GM21515 (cell line): ENCODE data around the gene RALB.
"Not testable (repeated sequence)": the region's sequence is repeated elsewhere in the genome, so short reads cannot be mapped to it uniquely, and the experiment has no call there.

Source experiments
- ATAC-seq: cut with Tn5 transposase; IDR thresholded peaks from one replicate; pipeline ENCODE4 v1.9.1; 2021; ENCODE audit not compliant: unreplicated experiment

RALB gene

GRCh38 chr2:120224735-120225548 lies 27.7 kb upstream of the RALB start:
- ATAC-seq, result no peak

- no peak for ATAC-seq
These were observed 27.0 kb upstream of the RALB start for GRCh38 chr2:120225549-120226065.

GRCh38 chr2:120226316-120226715 lies 26.3 kb upstream of the RALB start:
- ATAC-seq, result no peak

GRCh38 chr2:120227111-120227991 lies 25.3 kb upstream of the RALB start:
- ATAC-seq, result no peak

- no peak for ATAC-seq
These were observed 24.1 kb upstream of the RALB start for GRCh38 chr2:120228503-120228902.

- ATAC-seq, result no peak
These were observed 23.3 kb upstream of the RALB start for GRCh38 chr2:120229341-120229740.

GRCh38 chr2:120230515-120231471 lies 21.9 kb upstream of the RALB start:
- ATAC-seq, result no peak

GRCh38 chr2:120231564-120231973 lies 21.1 kb upstream of the RALB start:
- ATAC-seq, result peak; percentile 14

- peak; percentile 89 for ATAC-seq
These were observed 20.5 kb upstream of the RALB start for GRCh38 chr2:120231974-120232635.

GRCh38 chr2:120233292-120233691 lies 19.4 kb upstream of the RALB start:
- no peak for ATAC-seq

GRCh38 chr2:120235158-120235557 lies 17.5 kb upstream of the RALB start:
- not testable (repeated sequence) for ATAC-seq

- ATAC-seq, result no peak
These were observed 17.0 kb upstream of the RALB start for GRCh38 chr2:120235681-120236080.

GRCh38 chr2:120236316-120236715 lies 16.3 kb upstream of the RALB start:
- ATAC-seq, result no peak

- no peak for ATAC-seq
These were observed 15.9 kb upstream of the RALB start for GRCh38 chr2:120236791-120237190.

- ATAC-seq, result no peak
These were observed 15.2 kb upstream of the RALB start for GRCh38 chr2:120237491-120237902.

GRCh38 chr2:120238728-120239487 lies 13.7 kb upstream of the RALB start:
- ATAC-seq, result no peak

- no peak for ATAC-seq
These were observed 13.0 kb upstream of the RALB start for GRCh38 chr2:120239488-120240287.

- ATAC-seq, result no peak
These were observed 11.7 kb upstream of the RALB start for GRCh38 chr2:120240901-120241429.
